ENCODE measurements around the gene NUBP1. TPM values are rescaled to one million over a fixed set of nuclear protein-coding genes. Genes with fewer than 3 reads are reported as not detected.

The NUBP1 gene
- total RNA-seq, 1 experiment from 2014 or later: 28.9 TPM

GRCh38 chr16:10767127-10767526 is 23.5 kb downstream of the NUBP1 start:
- BruUV-seq (replicated peaks): no TSS peak
- TF ChIP-seq EZH2 (IDR thresholded peaks at IDR 0.05; ENCODE audit: low read depth) (no peak), CTCF (conservative IDR thresholded peaks at IDR 0.05) (no peak)

GRCh38 chr16:10769381-10769780 is 25.7 kb downstream of the NUBP1 start:
- Histone ChIP-seq H2AFZ (no peak overlapping the region), H3K4me3 (no peak overlapping the region), H3K27ac (no peak overlapping the region), H3K27me3 (ENCODE audit: insufficient read depth, low read depth) (no peaks in the 10 kb centered on the region), H4K20me1 (ENCODE audit: insufficient read depth) (no peaks in the 10 kb centered on the region), H3F3A (ENCODE audit: insufficient read depth, low read depth) (no peaks in the 10 kb centered on the region), H3K9me2 (ENCODE audit: insufficient read depth) (no peaks in the 10 kb centered on the region), H3K79me2 (ENCODE audit: low read depth) (no peaks in the 10 kb centered on the region), H3K4me2 (no peak overlapping the region), H3K4me1 (replicated peaks; ENCODE audit: insufficient read depth) (no peaks in the 10 kb centered on the region), H3K36me3 (ENCODE audit: low read depth) (no peaks in the 10 kb centered on the region), H3K9me3 (ENCODE audit: insufficient read depth, low read depth) (no peaks in the 10 kb centered on the region)
- BruUV-seq (replicated peaks): no TSS peak
- ChIA-PET CTCF (no interaction called here), POLR2A (ENCODE audit: unreplicated experiment) (no interaction called here)
- intact Hi-C loops (cut with micrococcal nuclease; ENCODE audit: unreplicated experiment): no loop called here
- TF ChIP-seq EZH2 (IDR thresholded peaks at IDR 0.05; ENCODE audit: low read depth) (no peak), CTCF (conservative IDR thresholded peaks at IDR 0.05) (no peak)
- no peak for DNase-seq

More at GRCh38 chr16:10767127-10767526, 23.5 kb downstream of the NUBP1 start:
- Histone ChIP-seq H3K79me2 (ENCODE audit: low read depth) (no peaks in the 10 kb centered on the region), H4K20me1 (ENCODE audit: insufficient read depth) (no peaks in the 10 kb centered on the region), H3K9me2 (ENCODE audit: insufficient read depth) (no peaks in the 10 kb centered on the region), H3K4me3 (no peak overlapping the region), H3K27ac (no peak overlapping the region), H3K4me1 (replicated peaks; ENCODE audit: insufficient read depth) (no peaks in the 10 kb centered on the region), H3F3A (ENCODE audit: insufficient read depth, low read depth) (no peaks in the 10 kb centered on the region), H3K27me3 (ENCODE audit: insufficient read depth, low read depth) (no peaks in the 10 kb centered on the region), H3K36me3 (ENCODE audit: low read depth) (no peaks in the 10 kb centered on the region), H2AFZ (no peak overlapping the region), H3K4me2 (no peak overlapping the region), H3K9me3 (ENCODE audit: insufficient read depth, low read depth) (no peaks in the 10 kb centered on the region)
- POLR2A ChIA-PET (ENCODE audit: unreplicated experiment): no interaction called here
- intact Hi-C loops (cut with micrococcal nuclease; ENCODE audit: unreplicated experiment): no loop called here
- DNase-seq: no peak
- CTCF ChIA-PET: interaction anchor here (0.7 kb wide), 1 partner anchor 106 kb away, joined by 4 read pairs; no protein-coding TSS in a partner anchor

- Histone ChIP-seq H3K27me3 (ENCODE audit: insufficient read depth, low read depth) (no peaks in the 10 kb centered on the region), H3K9me2 (ENCODE audit: insufficient read depth) (no peaks in the 10 kb centered on the region), H3K4me2 (no peak overlapping the region), H2AFZ (no peak overlapping the region), H3K79me2 (ENCODE audit: low read depth) (no peaks in the 10 kb centered on the region), H4K20me1 (ENCODE audit: insufficient read depth) (no peaks in the 10 kb centered on the region), H3K9me3 (ENCODE audit: insufficient read depth, low read depth) (no peaks in the 10 kb centered on the region), H3F3A (ENCODE audit: insufficient read depth, low read depth) (no peaks in the 10 kb centered on the region), H3K4me3 (no peak overlapping the region), H3K4me1 (replicated peaks; ENCODE audit: insufficient read depth) (no peaks in the 10 kb centered on the region), H3K36me3 (ENCODE audit: low read depth) (no peaks in the 10 kb centered on the region), H3K27ac (no peak overlapping the region)
- POLR2A ChIA-PET (ENCODE audit: unreplicated experiment): interaction anchor here (0.6 kb wide), 1 partner anchor 27 kb away, joined by 3 read pairs; the partner anchor contains the start of gene NUBP1
- no TSS peak for BruUV-seq (replicated peaks)
- TF ChIP-seq EZH2 (IDR thresholded peaks at IDR 0.05; ENCODE audit: low read depth) (no peak), CTCF (conservative IDR thresholded peaks at IDR 0.05) (no peak)
- CTCF ChIA-PET: no interaction called here
- intact Hi-C loops (cut with micrococcal nuclease; ENCODE audit: unreplicated experiment): no loop called here
- DNase-seq: no peak
These were observed 27.3 kb downstream of the NUBP1 start for GRCh38 chr16:10770907-10771306.
